Measurements from ENCODE around the gene EEF1A1.
"Not testable (repeated sequence)": the region's sequence is repeated elsewhere in the genome, so short reads cannot be mapped to it uniquely, and the experiment has no call there.

The EEF1A1 gene

GRCh38 chr6:73560853-73561407, 40.1 kb upstream of the EEF1A1 start:
- TF ChIP-seq, protein P1, sequence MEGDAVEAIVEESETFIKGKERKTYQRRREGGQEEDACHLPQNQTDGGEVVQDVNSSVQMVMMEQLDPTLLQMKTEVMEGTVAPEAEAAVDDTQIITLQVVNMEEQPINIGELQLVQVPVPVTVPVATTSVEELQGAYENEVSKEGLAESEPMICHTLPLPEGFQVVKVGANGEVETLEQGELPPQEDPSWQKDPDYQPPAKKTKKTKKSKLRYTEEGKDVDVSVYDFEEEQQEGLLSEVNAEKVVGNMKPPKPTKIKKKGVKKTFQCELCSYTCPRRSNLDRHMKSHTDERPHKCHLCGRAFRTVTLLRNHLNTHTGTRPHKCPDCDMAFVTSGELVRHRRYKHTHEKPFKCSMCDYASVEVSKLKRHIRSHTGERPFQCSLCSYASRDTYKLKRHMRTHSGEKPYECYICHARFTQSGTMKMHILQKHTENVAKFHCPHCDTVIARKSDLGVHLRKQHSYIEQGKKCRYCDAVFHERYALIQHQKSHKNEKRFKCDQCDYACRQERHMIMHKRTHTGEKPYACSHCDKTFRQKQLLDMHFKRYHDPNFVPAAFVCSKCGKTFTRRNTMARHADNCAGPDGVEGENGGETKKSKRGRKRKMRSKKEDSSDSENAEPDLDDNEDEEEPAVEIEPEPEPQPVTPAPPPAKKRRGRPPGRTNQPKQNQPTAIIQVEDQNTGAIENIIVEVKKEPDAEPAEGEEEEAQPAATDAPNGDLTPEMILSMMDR (conservative IDR thresholded peaks at IDR 0.05), result no peak
- H3K27ac ChIP-seq, result no peak overlapping the region

DNA sequence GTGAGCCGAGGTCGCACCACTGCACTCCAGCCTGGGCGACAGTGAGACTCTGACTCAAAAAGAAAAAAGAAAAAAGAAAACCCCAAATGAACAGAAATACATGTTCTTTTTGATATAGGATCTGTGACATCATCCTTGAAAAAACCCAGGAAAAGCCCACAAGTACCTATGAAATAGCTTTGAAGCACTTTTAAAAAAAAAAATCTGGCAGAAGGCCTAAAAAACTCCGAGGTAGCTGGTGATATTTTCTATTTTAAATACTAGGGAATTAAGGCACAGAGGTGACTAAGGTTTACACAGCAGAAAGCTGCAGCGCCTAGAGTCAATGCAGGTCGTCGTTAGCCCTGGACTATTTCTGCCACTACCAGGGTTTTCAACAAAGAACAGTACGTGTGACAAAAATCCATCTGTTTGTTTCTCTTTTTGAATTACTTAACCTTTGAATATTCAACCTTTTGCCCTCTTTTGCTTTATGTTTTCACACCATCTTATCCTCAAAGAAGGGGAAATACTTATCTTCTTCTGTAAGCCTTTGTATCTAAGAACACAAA, 39.4 kb upstream of the EEF1A1 start:
- H3K27ac ChIP-seq, result no peak overlapping the region
- TF ChIP-seq, protein P1 (conservative IDR thresholded peaks at IDR 0.05), result no peak

- not testable (repeated sequence) for H3K27ac ChIP-seq
Measured at GRCh38 chr6:73559399-73559794, 38.6 kb upstream of the EEF1A1 start.

GRCh38 chr6:73558624-73559398, 38.0 kb upstream of the EEF1A1 start:
- no peak overlapping the region for H3K27ac ChIP-seq
- TF ChIP-seq, protein P1 (conservative IDR thresholded peaks at IDR 0.05), result no peak

DNA sequence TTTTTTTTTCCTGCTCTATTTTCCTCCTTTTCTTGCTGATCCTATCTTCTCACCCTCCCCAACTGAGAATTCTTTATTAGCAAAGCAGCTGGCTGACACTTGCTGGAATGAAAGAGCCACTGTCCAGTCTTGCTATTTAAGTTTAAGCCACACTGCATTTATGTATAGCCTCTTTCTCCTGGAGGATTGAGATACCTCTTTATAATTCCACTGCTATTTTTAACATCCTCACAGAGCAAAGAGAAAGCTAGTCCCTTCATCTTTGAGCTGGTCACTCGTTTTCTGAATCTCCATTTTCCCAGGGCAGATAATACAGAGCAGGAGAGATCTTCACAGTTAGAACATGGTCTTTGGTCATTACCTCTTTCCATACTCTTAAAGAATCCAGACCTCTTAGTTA, 36.0 kb upstream of the EEF1A1 start:
- TF ChIP-seq, protein P1 (conservative IDR thresholded peaks at IDR 0.05), result no peak
- H3K27ac ChIP-seq, result no peak overlapping the region

GRCh38 chr6:73555380-73555949, 34.6 kb upstream of the EEF1A1 start:
- H3K27ac ChIP-seq, result not testable (repeated sequence)

- H3K27ac ChIP-seq, result not testable (repeated sequence)
Measured at GRCh38 chr6:73551115-73551514, 30.3 kb upstream of the EEF1A1 start.

DNA sequence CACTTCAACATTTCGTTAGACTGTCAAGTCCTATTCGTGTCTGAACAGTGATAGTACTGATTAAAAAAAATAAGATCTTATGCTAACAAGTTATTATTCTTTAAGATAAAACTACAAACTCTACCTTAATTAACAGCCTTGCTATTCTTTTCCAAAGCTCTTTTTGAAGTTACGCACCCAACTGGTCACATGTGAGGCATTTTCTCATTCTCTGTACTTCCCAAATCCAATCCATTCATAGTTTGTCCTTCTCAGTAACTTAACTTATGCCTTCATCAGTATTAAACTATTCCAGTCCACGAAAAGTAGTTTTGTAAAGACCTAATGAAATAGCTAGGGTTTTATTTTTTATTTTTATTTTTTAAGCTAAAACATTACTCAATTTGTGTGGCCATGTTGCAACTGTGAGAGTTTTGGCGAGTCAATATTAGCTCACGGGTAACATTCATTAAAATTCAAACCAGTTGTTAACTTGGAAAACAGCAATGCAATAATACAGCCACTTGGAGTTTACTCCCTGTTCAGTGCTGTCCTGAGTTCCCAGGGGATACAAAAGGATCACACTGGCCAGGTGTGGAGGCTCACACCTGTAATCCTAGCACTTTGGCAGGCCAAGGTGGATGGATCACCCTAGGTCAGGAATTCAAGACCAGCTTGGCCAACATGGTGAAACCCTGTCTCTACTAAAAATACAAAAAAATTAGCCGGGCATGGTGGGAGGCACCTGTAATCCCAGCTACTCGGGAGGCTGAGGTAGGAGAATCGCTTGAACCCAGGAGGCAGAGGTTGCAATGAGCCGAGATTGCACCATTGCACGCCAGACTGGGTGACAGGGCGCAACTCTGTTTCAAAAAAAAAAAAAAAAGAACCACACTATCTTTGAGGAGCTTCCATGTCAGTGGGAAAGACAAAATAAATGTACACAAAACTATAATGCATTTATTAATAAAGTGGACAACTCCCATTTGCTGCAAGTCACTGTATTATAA, 27.9 kb upstream of the EEF1A1 start:
- TF ChIP-seq, protein P1 (conservative IDR thresholded peaks at IDR 0.05), result peak; percentile 19
- no peak overlapping the region for H3K27ac ChIP-seq

All from VCaP (cell line).